SK-N-SH (cell line): ENCODE data around the gene EDEM3. TPM values are rescaled to one million over a fixed set of nuclear protein-coding genes. Genes with fewer than 3 reads are reported as not detected.
A peak's percentile ranks its signal among the peaks of the same experiment; 100 is the strongest.

ENCODE experiments used
- CTCF ChIA-PET: fragments of 300-600, 350-600 bp; formaldehyde crosslinking; extraction: SDS; loops from one replicate; lab custom pipeline; 2021; lab: Yijun Ruan, JAX
- POLR2A ChIA-PET: fragments of 350-600 bp; sonication (Branson Sonifier 250); formaldehyde crosslinking; extraction: SDS; loops from one replicate; lab custom pipeline; 2020; ENCODE audit warnings: antibody characterized with exemption, inconsistent platforms; lab: Yijun Ruan, JAX
- DNase-seq: peaks from one replicate; pipeline ENCODE4 v3.0.0; 2012
- H2AFZ ChIP-seq: fragments of 200-600 bp; sonication (generic); 2 replicates; pipeline ENCODE4 v1.8.1; 2016; ENCODE audit warnings: antibody characterized with exemption, mild to moderate bottlenecking, low read depth
- H3F3A ChIP-seq: fragments of 200-600 bp; sonication (generic); replicated peaks from 2 replicates; pipeline ENCODE3; 2016; ENCODE audit warnings: antibody characterized with exemption, mild to moderate bottlenecking; ENCODE audit not compliant: insufficient read depth
- H3K27ac ChIP-seq, 2 experiments: fragments of 200-500 bp in 1 of 2; fragments of 200-600 bp in 1 of 2; sonication (Bioruptor generic) in 1 of 2; sonication (generic), shearing (Covaris generic) in 1 of 2; 2 replicates each; pipeline versions ENCODE4 v1.5.1 to v1.6.1; 2014 to 2016; ENCODE audit warnings: low read depth in 2 of 2, inconsistent platforms in 1 of 2, low read length in 1 of 2, mild to moderate bottlenecking in 1 of 2, mixed read lengths in 1 of 2
- H3K27me3 ChIP-seq: fragments of 200-600 bp; sonication (generic), shearing (Covaris generic); 2 replicates; pipeline ENCODE4 v1.6.1; 2016; ENCODE audit warnings: mixed run types; ENCODE audit not compliant: insufficient read depth
- H3K36me3 ChIP-seq, 2 experiments: fragments of 200-500 bp in 1 of 2; fragments of 200-600 bp in 1 of 2; sonication (Bioruptor generic) in 1 of 2; sonication (generic) in 1 of 2; replicated peaks in 1 of 2; 2 replicates each; pipeline versions ENCODE3 to v1.5.1; 2014 to 2016; ENCODE audit warnings: low read length in 1 of 2, mild to moderate bottlenecking in 1 of 2; ENCODE audit not compliant: insufficient read depth in 2 of 2, control insufficient read depth in 1 of 2
- H3K4me1 ChIP-seq, 2 experiments: fragments of 200-500 bp in 1 of 2; fragments of 200-600 bp in 1 of 2; sonication (Bioruptor generic) in 1 of 2; sonication (generic), shearing (Covaris generic) in 1 of 2; 2 replicates each; pipeline versions ENCODE4 v1.5.1 to v1.6.1; 2014 to 2016; ENCODE audit warnings: low read depth in 1 of 2, low read length in 1 of 2, mixed run types in 1 of 2; ENCODE audit not compliant: insufficient read depth in 2 of 2, control insufficient read depth in 1 of 2
- H3K4me2 ChIP-seq: fragments of 200-600 bp; sonication (generic), shearing (Covaris generic); 2 replicates; pipeline ENCODE4 v1.6.1; 2017; ENCODE audit warnings: mixed run types
- H3K4me3 ChIP-seq, 2 experiments: fragments of 200-500 bp in 1 of 2; fragments of 200-600 bp in 1 of 2; sonication (Bioruptor generic) in 1 of 2; sonication (generic), shearing (Covaris generic) in 1 of 2; 2 replicates each; pipeline versions ENCODE4 v1.5.1 to v1.8.1; 2014 to 2016; ENCODE audit warnings: low read depth in 2 of 2, inconsistent platforms in 1 of 2, low read length in 1 of 2, mild to moderate bottlenecking in 1 of 2, mixed read lengths in 1 of 2, moderate library complexity in 1 of 2
- H3K79me2 ChIP-seq: fragments of 200-600 bp; sonication (generic); 2 replicates; pipeline ENCODE4 v1.8.1; 2017; ENCODE audit warnings: mild to moderate bottlenecking; ENCODE audit not compliant: insufficient read depth
- H3K9ac ChIP-seq: fragments of 200-600 bp; sonication (generic); 2 replicates; pipeline ENCODE4 v1.6.1; 2017; ENCODE audit warnings: mixed run types
- H3K9me2 ChIP-seq: fragments of 200-600 bp; sonication (generic); 2 replicates; pipeline ENCODE4 v1.6.1; 2017; ENCODE audit warnings: mixed run types
- H3K9me3 ChIP-seq: fragments of 200-600 bp; sonication (generic); 2 replicates; pipeline ENCODE4 v1.6.1; 2017; ENCODE audit warnings: mixed run types, mild to moderate bottlenecking, moderate library complexity
- H4K20me1 ChIP-seq: fragments of 200-600 bp; sonication (generic); 2 replicates; pipeline ENCODE4 v1.6.1; 2017; ENCODE audit warnings: mild to moderate bottlenecking, mixed run types; ENCODE audit not compliant: insufficient read depth
- CHD2 ChIP-seq: fragments of 150-350 bp; IDR thresholded peaks from 2 replicates; pipeline ENCODE4 v1.6.1; 2018; ENCODE audit warnings: low read length; ENCODE audit not compliant: partially characterized antibody
- FOSL2 ChIP-seq: IDR thresholded peaks from 2 replicates; pipeline ENCODE4 v1.4.0; 2012; ENCODE audit warnings: low read depth, mild to moderate bottlenecking, moderate library complexity, borderline replicate concordance
- FOXJ3 ChIP-seq: sonication (generic); formaldehyde crosslinking; IDR thresholded peaks from 2 replicates; pipeline ENCODE4 v1.5.1; 2020; ENCODE audit warnings: mild to moderate bottlenecking, missing genetic modification reagents
- GABPA ChIP-seq: IDR thresholded peaks from 2 replicates; pipeline ENCODE4 v1.4.0; 2012; ENCODE audit warnings: low read depth, mild to moderate bottlenecking
- GATA2 ChIP-seq: sonication (generic); formaldehyde crosslinking; IDR thresholded peaks from 2 replicates; pipeline ENCODE4 v1.5.0; 2020; ENCODE audit warnings: mild to moderate bottlenecking, missing genetic modification reagents
- JUND ChIP-seq: IDR thresholded peaks from 2 replicates; pipeline ENCODE4 v1.4.0; 2012
- NFIC ChIP-seq: IDR thresholded peaks from 2 replicates; pipeline ENCODE4 v1.4.0; 2012; ENCODE audit warnings: borderline replicate concordance
- NRF1 ChIP-seq: IDR thresholded peaks from 2 replicates; pipeline ENCODE4 v1.6.1; 2012; ENCODE audit warnings: low read depth, mild to moderate bottlenecking, low read length
- POLR2AphosphoS5 ChIP-seq: IDR thresholded peaks from 2 replicates; pipeline ENCODE4 v1.6.1; 2012; ENCODE audit warnings: low read depth, low read length
- RAD21 ChIP-seq: IDR thresholded peaks from 2 replicates; pipeline ENCODE4 v1.6.1; 2012; ENCODE audit warnings: mild to moderate bottlenecking, low read length
- RFX5 ChIP-seq: IDR thresholded peaks from 2 replicates; pipeline ENCODE4 v1.6.1; 2012; ENCODE audit warnings: mild to moderate bottlenecking, improper control_type of control experiment, low read length
- RXRA ChIP-seq: IDR thresholded peaks from 2 replicates; pipeline ENCODE4 v1.4.0; 2012; ENCODE audit warnings: low read depth, mild to moderate bottlenecking, borderline replicate concordance
- SIN3A ChIP-seq: IDR thresholded peaks from 2 replicates; pipeline ENCODE4 v1.6.1; 2012; ENCODE audit warnings: low read depth, mild to moderate bottlenecking, low read length, moderate library complexity, borderline replicate concordance
- SMC3 ChIP-seq: IDR thresholded peaks from 2 replicates; pipeline ENCODE4 v1.6.1; 2012; ENCODE audit warnings: low read depth, low read length, improper control_type of control experiment
- TAF1 ChIP-seq: IDR thresholded peaks from 2 replicates; pipeline ENCODE4 v1.6.1; 2012; ENCODE audit warnings: low read depth, mild to moderate bottlenecking, low read length, moderate library complexity, borderline replicate concordance
- YY1 ChIP-seq: IDR thresholded peaks from 2 replicates; pipeline ENCODE4 v1.4.0; 2012; ENCODE audit warnings: low read depth, mild to moderate bottlenecking
- WGBS: methylation state at CpG from one replicate; pipeline ENCODE4 v1.1.6; 2017; ENCODE audit warnings: low lambda C conversion rate; 5-methylcytosine and 5-hydroxymethylcytosine counted together
- polyA plus RNA-seq, 3 experiments: library from polyadenylated mRNA; depleted of rRNA; stranded (reverse); fragments of >200 nt; gene quantifications; 2 replicates each; pipeline ENCODE4 v1.2.3, GENCODE V29; 2012
- TF ChIP-seq, protein P1 (sequence below): IDR thresholded peaks from 2 replicates; pipeline ENCODE4; 2012
- TF ChIP-seq, protein P2 (sequence below): IDR thresholded peaks from 2 replicates; pipeline ENCODE4 v1.4.0; 2012; ENCODE audit warnings: low read depth, borderline replicate concordance
- TF ChIP-seq, protein P3 (sequence below): IDR thresholded peaks from 2 replicates; pipeline ENCODE4 v1.6.1; 2012; ENCODE audit warnings: mild to moderate bottlenecking, low read depth, low read length, moderate library complexity
- TF ChIP-seq, protein P4 (sequence below): fragments of 150-350 bp; IDR thresholded peaks from 2 replicates; pipeline ENCODE4 v1.6.1; 2017; ENCODE audit warnings: antibody characterized with exemption, low read length, low read depth, borderline replicate concordance
- TF ChIP-seq, protein P5 (sequence below): fragments of 150-350 bp; IDR thresholded peaks from 2 replicates; pipeline ENCODE4 v1.6.1; 2016; ENCODE audit warnings: mild to moderate bottlenecking, low read depth, low read length
- TF ChIP-seq, protein P6 (sequence below): fragments of 200-600 bp; sonication (generic); IDR thresholded peaks from 2 replicates; pipeline ENCODE4 v1.6.1; 2017; ENCODE audit warnings: antibody characterized with exemption, mild to moderate bottlenecking, moderate library complexity

The EDEM3 gene
- polyA plus RNA-seq, 1 of the 3 experiments (the other 2 are of a cell fraction): 28.6 TPM

DNA sequence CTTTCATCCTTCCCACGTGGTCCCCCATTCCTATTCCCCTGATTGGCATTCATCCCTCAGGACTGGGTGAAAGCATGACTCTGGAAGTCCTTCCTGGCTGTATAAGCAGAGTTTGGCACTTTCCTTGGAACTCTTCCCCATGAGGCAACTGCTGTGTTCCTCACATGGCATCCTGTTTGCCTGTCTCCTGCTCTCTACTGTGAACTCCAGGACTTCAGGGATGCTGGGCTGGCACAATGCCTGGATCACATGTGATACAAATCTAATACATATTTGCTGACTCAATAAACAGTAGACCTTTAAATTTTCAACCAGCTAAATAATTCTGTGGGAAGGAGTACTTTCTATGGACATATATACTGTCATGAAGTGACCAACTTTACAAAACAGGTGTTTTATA, 46.8 kb upstream of the EDEM3 start:
- Histone ChIP-seq H3K4me2 (no peak overlapping the region), H2AFZ (no peak overlapping the region), H3K79me2 (no peaks in the 10 kb centered on the region), H3K36me3 (peaks cover 0 to 16% of the 10 kb centered on the region in 2 experiments), H3K27ac (peak overlapping the region; percentile 65 to 96; a peak in 3 of 4 replicates), H3K9ac (no peak overlapping the region), H4K20me1 (no peaks in the 10 kb centered on the region), H3K9me2 (no peaks in the 10 kb centered on the region), H3F3A (peaks cover 10% of the 10 kb centered on the region), H3K4me3 (no peak overlapping the region), H3K4me1 (peaks cover 9 to 33% of the 10 kb centered on the region in 2 experiments; a peak in 3 of 4 replicates), H3K9me3 (no peaks in the 10 kb centered on the region), H3K27me3 (no peaks in the 10 kb centered on the region)
- no peak for DNase-seq
- ChIA-PET POLR2A (no interaction called here), CTCF (interaction anchor here (2.2 to 3.3 kb wide), 3 partner anchors 11 to 369 kb away, joined by 7 to 24 read pairs (median 17); no protein-coding TSS in a partner anchor)
- WGBS: 67% methylated on average over 1 of the region's 1 CpG
- peak; percentile 38; the same call in 1 of the 2 replicates for TF ChIP-seq RXRA
- 0 out of 2 replicates have a peak, but pooled peaks have one; percentile 7 for TF ChIP-seq GABPA
- TF ChIP-seq FOXJ3 (CRISPR knock-in tag): no peak
- no peak for TF ChIP-seq SMC3
- TF ChIP-seq YY1: no peak
- TF ChIP-seq POLR2AphosphoS5: no peak
- TF ChIP-seq, protein P1, sequence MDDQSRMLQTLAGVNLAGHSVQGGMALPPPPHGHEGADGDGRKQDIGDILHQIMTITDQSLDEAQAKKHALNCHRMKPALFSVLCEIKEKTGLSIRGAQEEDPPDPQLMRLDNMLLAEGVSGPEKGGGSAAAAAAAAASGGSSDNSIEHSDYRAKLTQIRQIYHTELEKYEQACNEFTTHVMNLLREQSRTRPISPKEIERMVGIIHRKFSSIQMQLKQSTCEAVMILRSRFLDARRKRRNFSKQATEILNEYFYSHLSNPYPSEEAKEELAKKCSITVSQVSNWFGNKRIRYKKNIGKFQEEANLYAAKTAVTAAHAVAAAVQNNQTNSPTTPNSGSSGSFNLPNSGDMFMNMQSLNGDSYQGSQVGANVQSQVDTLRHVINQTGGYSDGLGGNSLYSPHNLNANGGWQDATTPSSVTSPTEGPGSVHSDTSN: peak; percentile 34; the same call in 1 of the 2 replicates
- TF ChIP-seq FOSL2: peak; percentile 41; the same call in 1 of the 2 replicates
- TF ChIP-seq JUND: peak; percentile 40; the same call in 1 of the 2 replicates
- no peak for TF ChIP-seq NRF1
- no peak for TF ChIP-seq RAD21
- TF ChIP-seq CHD2: no peak
- TF ChIP-seq, protein P2, sequence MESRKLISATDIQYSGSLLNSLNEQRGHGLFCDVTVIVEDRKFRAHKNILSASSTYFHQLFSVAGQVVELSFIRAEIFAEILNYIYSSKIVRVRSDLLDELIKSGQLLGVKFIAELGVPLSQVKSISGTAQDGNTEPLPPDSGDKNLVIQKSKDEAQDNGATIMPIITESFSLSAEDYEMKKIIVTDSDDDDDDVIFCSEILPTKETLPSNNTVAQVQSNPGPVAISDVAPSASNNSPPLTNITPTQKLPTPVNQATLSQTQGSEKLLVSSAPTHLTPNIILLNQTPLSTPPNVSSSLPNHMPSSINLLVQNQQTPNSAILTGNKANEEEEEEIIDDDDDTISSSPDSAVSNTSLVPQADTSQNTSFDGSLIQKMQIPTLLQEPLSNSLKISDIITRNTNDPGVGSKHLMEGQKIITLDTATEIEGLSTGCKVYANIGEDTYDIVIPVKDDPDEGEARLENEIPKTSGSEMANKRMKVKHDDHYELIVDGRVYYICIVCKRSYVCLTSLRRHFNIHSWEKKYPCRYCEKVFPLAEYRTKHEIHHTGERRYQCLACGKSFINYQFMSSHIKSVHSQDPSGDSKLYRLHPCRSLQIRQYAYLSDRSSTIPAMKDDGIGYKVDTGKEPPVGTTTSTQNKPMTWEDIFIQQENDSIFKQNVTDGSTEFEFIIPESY: no peak
- TF ChIP-seq SIN3A: no peak
- no peak for TF ChIP-seq RFX5
- TF ChIP-seq, protein P3, sequence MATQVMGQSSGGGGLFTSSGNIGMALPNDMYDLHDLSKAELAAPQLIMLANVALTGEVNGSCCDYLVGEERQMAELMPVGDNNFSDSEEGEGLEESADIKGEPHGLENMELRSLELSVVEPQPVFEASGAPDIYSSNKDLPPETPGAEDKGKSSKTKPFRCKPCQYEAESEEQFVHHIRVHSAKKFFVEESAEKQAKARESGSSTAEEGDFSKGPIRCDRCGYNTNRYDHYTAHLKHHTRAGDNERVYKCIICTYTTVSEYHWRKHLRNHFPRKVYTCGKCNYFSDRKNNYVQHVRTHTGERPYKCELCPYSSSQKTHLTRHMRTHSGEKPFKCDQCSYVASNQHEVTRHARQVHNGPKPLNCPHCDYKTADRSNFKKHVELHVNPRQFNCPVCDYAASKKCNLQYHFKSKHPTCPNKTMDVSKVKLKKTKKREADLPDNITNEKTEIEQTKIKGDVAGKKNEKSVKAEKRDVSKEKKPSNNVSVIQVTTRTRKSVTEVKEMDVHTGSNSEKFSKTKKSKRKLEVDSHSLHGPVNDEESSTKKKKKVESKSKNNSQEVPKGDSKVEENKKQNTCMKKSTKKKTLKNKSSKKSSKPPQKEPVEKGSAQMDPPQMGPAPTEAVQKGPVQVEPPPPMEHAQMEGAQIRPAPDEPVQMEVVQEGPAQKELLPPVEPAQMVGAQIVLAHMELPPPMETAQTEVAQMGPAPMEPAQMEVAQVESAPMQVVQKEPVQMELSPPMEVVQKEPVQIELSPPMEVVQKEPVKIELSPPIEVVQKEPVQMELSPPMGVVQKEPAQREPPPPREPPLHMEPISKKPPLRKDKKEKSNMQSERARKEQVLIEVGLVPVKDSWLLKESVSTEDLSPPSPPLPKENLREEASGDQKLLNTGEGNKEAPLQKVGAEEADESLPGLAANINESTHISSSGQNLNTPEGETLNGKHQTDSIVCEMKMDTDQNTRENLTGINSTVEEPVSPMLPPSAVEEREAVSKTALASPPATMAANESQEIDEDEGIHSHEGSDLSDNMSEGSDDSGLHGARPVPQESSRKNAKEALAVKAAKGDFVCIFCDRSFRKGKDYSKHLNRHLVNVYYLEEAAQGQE: no peak
- TF ChIP-seq, protein P4, sequence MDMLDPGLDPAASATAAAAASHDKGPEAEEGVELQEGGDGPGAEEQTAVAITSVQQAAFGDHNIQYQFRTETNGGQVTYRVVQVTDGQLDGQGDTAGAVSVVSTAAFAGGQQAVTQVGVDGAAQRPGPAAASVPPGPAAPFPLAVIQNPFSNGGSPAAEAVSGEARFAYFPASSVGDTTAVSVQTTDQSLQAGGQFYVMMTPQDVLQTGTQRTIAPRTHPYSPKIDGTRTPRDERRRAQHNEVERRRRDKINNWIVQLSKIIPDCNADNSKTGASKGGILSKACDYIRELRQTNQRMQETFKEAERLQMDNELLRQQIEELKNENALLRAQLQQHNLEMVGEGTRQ: no peak
- no peak for TF ChIP-seq TAF1
- no peak for TF ChIP-seq GATA2 (CRISPR knock-in tag)
- TF ChIP-seq, protein P5, sequence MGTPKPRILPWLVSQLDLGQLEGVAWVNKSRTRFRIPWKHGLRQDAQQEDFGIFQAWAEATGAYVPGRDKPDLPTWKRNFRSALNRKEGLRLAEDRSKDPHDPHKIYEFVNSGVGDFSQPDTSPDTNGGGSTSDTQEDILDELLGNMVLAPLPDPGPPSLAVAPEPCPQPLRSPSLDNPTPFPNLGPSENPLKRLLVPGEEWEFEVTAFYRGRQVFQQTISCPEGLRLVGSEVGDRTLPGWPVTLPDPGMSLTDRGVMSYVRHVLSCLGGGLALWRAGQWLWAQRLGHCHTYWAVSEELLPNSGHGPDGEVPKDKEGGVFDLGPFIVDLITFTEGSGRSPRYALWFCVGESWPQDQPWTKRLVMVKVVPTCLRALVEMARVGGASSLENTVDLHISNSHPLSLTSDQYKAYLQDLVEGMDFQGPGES: no peak
- TF ChIP-seq, protein P6, sequence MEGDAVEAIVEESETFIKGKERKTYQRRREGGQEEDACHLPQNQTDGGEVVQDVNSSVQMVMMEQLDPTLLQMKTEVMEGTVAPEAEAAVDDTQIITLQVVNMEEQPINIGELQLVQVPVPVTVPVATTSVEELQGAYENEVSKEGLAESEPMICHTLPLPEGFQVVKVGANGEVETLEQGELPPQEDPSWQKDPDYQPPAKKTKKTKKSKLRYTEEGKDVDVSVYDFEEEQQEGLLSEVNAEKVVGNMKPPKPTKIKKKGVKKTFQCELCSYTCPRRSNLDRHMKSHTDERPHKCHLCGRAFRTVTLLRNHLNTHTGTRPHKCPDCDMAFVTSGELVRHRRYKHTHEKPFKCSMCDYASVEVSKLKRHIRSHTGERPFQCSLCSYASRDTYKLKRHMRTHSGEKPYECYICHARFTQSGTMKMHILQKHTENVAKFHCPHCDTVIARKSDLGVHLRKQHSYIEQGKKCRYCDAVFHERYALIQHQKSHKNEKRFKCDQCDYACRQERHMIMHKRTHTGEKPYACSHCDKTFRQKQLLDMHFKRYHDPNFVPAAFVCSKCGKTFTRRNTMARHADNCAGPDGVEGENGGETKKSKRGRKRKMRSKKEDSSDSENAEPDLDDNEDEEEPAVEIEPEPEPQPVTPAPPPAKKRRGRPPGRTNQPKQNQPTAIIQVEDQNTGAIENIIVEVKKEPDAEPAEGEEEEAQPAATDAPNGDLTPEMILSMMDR: no peak
- peak; percentile 92 for TF ChIP-seq NFIC
